Right ventricle myocardium inferior (tissue), 1 donor: ENCODE data around the gene DDA1. TPM values are rescaled to one million over a fixed set of nuclear protein-coding genes. Genes with fewer than 3 reads are reported as not detected.
"Not testable (repeated sequence)": the region's sequence is repeated elsewhere in the genome, so short reads cannot be mapped to it uniquely, and the experiment has no call there.

Source experiments
- ATAC-seq: fragments of 200-7000 bp; cut with Tn5 transposase; one replicate; pipeline ENCODE4 v1.9.1; 2020; ENCODE audit warnings: mild to moderate bottlenecking, moderate library complexity
- DNase-seq: peaks from one replicate; pipeline ENCODE4 v3.0.0; 2021; ENCODE audit errors: missing footprints
- intact Hi-C: fragments of 100-400 bp; cut with DNase I; formaldehyde crosslinking; loops from one replicate; pipeline ENCODE4 v1.11.0; 2022
- total RNA-seq: library from RNA; stranded (reverse); fragmentation: NEBNext Ultra II Directional; extraction: Animal tissue kit (Norgen Biotek cat#: 25700); gene quantifications from one replicate; pipeline ENCODE4 v1.2.1, GENCODE V29; 2021
- donor health status: DM: no; HTN: yes; CAD: no; lungs with severe emphysema.

Gene DDA1
- total RNA-seq, 1 donor from 2014 or later: 28.8 TPM

GRCh38 chr19:17283504-17283996 is 25.8 kb upstream of the DDA1 start:
- ATAC-seq (no peak), DNase-seq (peak; percentile 11)
- intact Hi-C loops: loop anchor here (2.0 to 10.0 kb wide), 2 partner anchors 79 to 509 kb away; no protein-coding TSS in a partner anchor

GRCh38 chr19:17285415-17286135 is 23.8 kb upstream of the DDA1 start:
- DNase-seq (peak; percentile 46), ATAC-seq (no peak)
- intact Hi-C loops: loop anchor here (10.0 kb wide), 1 partner anchor 511 kb away; no protein-coding TSS in a partner anchor

GRCh38 chr19:17286263-17286662 is 23.1 kb upstream of the DDA1 start:
- no peak for DNase-seq
- no peak for ATAC-seq
- intact Hi-C loops: loop anchor here (10.0 kb wide), 1 partner anchor 511 kb away; no protein-coding TSS in a partner anchor

- ATAC-seq (no peak), DNase-seq (no peak)
These were observed 22.6 kb upstream of the DDA1 start for GRCh38 chr19:17286752-17287151.

GRCh38 chr19:17289489-17289888 is 19.9 kb upstream of the DDA1 start:
- ATAC-seq (no peak), DNase-seq (peak; percentile 91)
- intact Hi-C loops: loop anchor here (10.0 kb wide), 1 partner anchor 515 kb away; no protein-coding TSS in a partner anchor

More at GRCh38 chr19:17286752-17287151, 22.6 kb upstream of the DDA1 start:
- intact Hi-C loops: loop anchor here (10.0 kb wide), 1 partner anchor 512 kb away; no protein-coding TSS in a partner anchor

- peak; percentile 90 for DNase-seq
- peak; percentile 93 for ATAC-seq
- intact Hi-C loops: loop anchor here (5.0 kb wide), 1 partner anchor 100 kb away; the partner anchor contains the start of gene CCDC194
These were observed 16.9 kb upstream of the DDA1 start for GRCh38 chr19:17292301-17293074.

GRCh38 chr19:17293605-17294004 is 15.8 kb upstream of the DDA1 start:
- intact Hi-C loops: loop anchor here (5.0 kb wide), 1 partner anchor 99 kb away; the partner anchor contains the start of gene CCDC194
- ATAC-seq: no peak
- no peak for DNase-seq

- intact Hi-C loops: loop anchor here (5.0 kb wide), 1 partner anchor 98 kb away; the partner anchor contains the start of gene CCDC194
These were observed 15.1 kb upstream of the DDA1 start for GRCh38 chr19:17294051-17294891.

GRCh38 chr19:17295551-17295950 is 13.8 kb upstream of the DDA1 start:
- DNase-seq, intact Hi-C loops, ATAC-seq: not testable (repeated sequence)

More at GRCh38 chr19:17294051-17294891, 15.1 kb upstream of the DDA1 start:
- ATAC-seq (no peak), DNase-seq (no peak)

GRCh38 chr19:17296273-17296672 is 13.1 kb upstream of the DDA1 start:
- ATAC-seq (no peak), DNase-seq (no peak)
- intact Hi-C loops: no loop called here

- DNase-seq (no peak), ATAC-seq (no peak)
- intact Hi-C loops: no loop called here
These were observed 12.4 kb upstream of the DDA1 start for GRCh38 chr19:17296976-17297375.

GRCh38 chr19:17300992-17301619 is 8.3 kb upstream of the DDA1 start:
- intact Hi-C loops: no loop called here
- DNase-seq: no peak
- ATAC-seq: no peak

- intact Hi-C loops: no loop called here
- ATAC-seq (no peak), DNase-seq (no peak)
These were observed 6.8 kb upstream of the DDA1 start for GRCh38 chr19:17302391-17303166.

- ATAC-seq (peak; percentile 86), DNase-seq (peak; percentile 97)
- intact Hi-C loops: no loop called here
These were observed 6.0 kb upstream of the DDA1 start, which contains the start of gene ABHD8 for GRCh38 chr19:17303167-17303939. Gene ABHD8 (minus strand): TSS chr19:17303425. CDS start chr19:17301616, 1,809 bp downstream.

- DNase-seq (no peak), ATAC-seq (no peak)
These were observed 5.5 kb upstream of the DDA1 start for GRCh38 chr19:17303940-17304267.

More at GRCh38 chr19:17303940-17304267, 5.5 kb upstream of the DDA1 start:
- intact Hi-C loops: loop anchor here (2.0 kb wide), 1 partner anchor 33 kb away; the partner anchor contains the start of gene GTPBP3
